GM23338 (cell line): ENCODE measurements around the gene CROCC2. TPM values are rescaled to one million over a fixed set of nuclear protein-coding genes. Genes with fewer than 3 reads are reported as not detected.

Source experiments
- ATAC-seq: fragments of 200-7000 bp; cut with Tn5 transposase; 3 replicates; pipeline ENCODE4 v1.9.1; 2020
- DNase-seq: peaks from one replicate; pipeline ENCODE4 v3.0.0-alpha.2; 2015; ENCODE audit warnings: low spot score
- H2AFZ ChIP-seq: fragments of 200-600 bp; sonication (generic); 2 replicates; pipeline ENCODE4 v1.8.0; 2016; ENCODE audit warnings: antibody characterized with exemption, mild to moderate bottlenecking, moderate library complexity
- H3F3A ChIP-seq: fragments of 200-600 bp; sonication (generic); replicated peaks from 2 replicates; pipeline ENCODE4 v1.8.0; 2017; ENCODE audit warnings: antibody characterized with exemption, mixed run types, low read depth
- H3K27ac ChIP-seq: fragments of 200-600 bp; sonication (generic); 2 replicates; pipeline ENCODE4 v1.6.1; 2016; ENCODE audit warnings: low read depth
- H3K27me3 ChIP-seq: fragments of 200-600 bp; sonication (generic); 2 replicates; pipeline ENCODE4 v1.8.0; 2016; ENCODE audit warnings: mild to moderate bottlenecking, mixed run types, moderate library complexity; ENCODE audit not compliant: insufficient read depth
- H3K36me3 ChIP-seq: fragments of 200-600 bp; sonication (generic); 2 replicates; pipeline ENCODE4 v1.8.0; 2016; ENCODE audit warnings: mild to moderate bottlenecking; ENCODE audit not compliant: insufficient read depth
- H3K4me1 ChIP-seq: fragments of 200-600 bp; sonication (generic); 2 replicates; pipeline ENCODE4 v1.8.0; 2016; ENCODE audit warnings: mild to moderate bottlenecking, moderate library complexity; ENCODE audit not compliant: insufficient read depth
- H3K4me2 ChIP-seq: fragments of 200-600 bp; sonication (generic); 2 replicates; pipeline ENCODE4 v1.7.1; 2017; ENCODE audit warnings: mixed run types
- H3K4me3 ChIP-seq: fragments of 200-600 bp; sonication (generic); 2 replicates; pipeline ENCODE4 v1.6.1; 2016; ENCODE audit warnings: mixed run types
- H3K79me2 ChIP-seq: fragments of 200-600 bp; sonication (generic); replicated peaks from 2 replicates; pipeline ENCODE4 v1.8.0; 2017; ENCODE audit warnings: mild to moderate bottlenecking; ENCODE audit not compliant: insufficient read depth
- H3K9me2 ChIP-seq: fragments of 200-600 bp; sonication (generic); 2 replicates; pipeline ENCODE4 v1.8.0; 2017; ENCODE audit not compliant: insufficient read depth
- H4K20me1 ChIP-seq: fragments of 200-600 bp; sonication (generic); replicated peaks from 2 replicates; pipeline ENCODE4 v1.8.0; 2017; ENCODE audit warnings: mild to moderate bottlenecking; ENCODE audit not compliant: insufficient read depth
- H3K27ac Mint-ChIP-seq: 2 replicates; pipeline ENCODE4 v1.8.0; 2020; ENCODE audit warnings: inconsistent platforms, mild to moderate bottlenecking, moderate library complexity, mixed read lengths
- H3K27me3 Mint-ChIP-seq: 3 replicates; pipeline ENCODE4 v1.8.0; 2022; ENCODE audit warnings: low read depth, mild to moderate bottlenecking, moderate library complexity, mixed read lengths, inconsistent platforms; ENCODE audit not compliant: insufficient read depth, poor library complexity
- H3K36me3 Mint-ChIP-seq: 3 replicates; pipeline ENCODE4 v1.8.0; 2021; ENCODE audit warnings: low read depth, mild to moderate bottlenecking, inconsistent platforms, moderate library complexity, mixed read lengths
- H3K4me1 Mint-ChIP-seq: 3 replicates; pipeline ENCODE4 v1.8.0; 2020; ENCODE audit warnings: mild to moderate bottlenecking, inconsistent platforms, mixed read lengths
- H3K4me3 Mint-ChIP-seq: 3 replicates; pipeline ENCODE4 v1.8.0; 2021; ENCODE audit warnings: moderate library complexity, mild to moderate bottlenecking, inconsistent platforms, mixed read lengths
- H3K9me3 Mint-ChIP-seq: 3 replicates; pipeline ENCODE4 v1.8.0; 2020; ENCODE audit warnings: moderate library complexity, mild to moderate bottlenecking, inconsistent platforms, mixed read lengths
- CREB1 ChIP-seq: fragments of 250-450 bp; sonication (Bioruptor Pico); IDR thresholded peaks from 2 replicates; pipeline ENCODE4 v1.5.0; 2020; ENCODE audit warnings: low read depth, mild to moderate bottlenecking, moderate library complexity
- EZH2 ChIP-seq: fragments of 200-600 bp; sonication (generic); IDR thresholded peaks from one replicate; pipeline ENCODE4 v1.8.0; 2017; ENCODE audit warnings: antibody characterized with exemption, mild to moderate bottlenecking, low read depth; ENCODE audit not compliant: unreplicated experiment
- EZH2phosphoT487 ChIP-seq: fragments of 200-600 bp; sonication (generic); IDR thresholded peaks from one replicate; pipeline ENCODE4 v1.8.1; 2018; ENCODE audit warnings: antibody characterized with exemption; ENCODE audit not compliant: unreplicated experiment
- JUNB ChIP-seq: IDR thresholded peaks from one replicate; pipeline ENCODE4 v1.6.1; 2016; ENCODE audit warnings: antibody characterized with exemption; ENCODE audit not compliant: unreplicated experiment
- NANOG ChIP-seq: IDR thresholded peaks from 2 replicates; pipeline ENCODE4 v1.6.1; 2016; ENCODE audit warnings: antibody characterized with exemption, borderline replicate concordance
- POLR2AphosphoS5 ChIP-seq: IDR thresholded peaks from 2 replicates; pipeline ENCODE4 v1.6.1; 2016; ENCODE audit warnings: antibody characterized with exemption, low read depth
- STAT1 ChIP-seq: IDR thresholded peaks from one replicate; pipeline ENCODE4 v1.6.1; 2016; ENCODE audit warnings: antibody characterized with exemption; ENCODE audit not compliant: unreplicated experiment
- ZNF114 ChIP-seq: fragments of 250-450 bp; sonication (Bioruptor Pico); IDR thresholded peaks from 2 replicates; pipeline ENCODE4 v1.5.0; 2020; ENCODE audit warnings: mild to moderate bottlenecking, moderate library complexity
- ZNF331 ChIP-seq: fragments of 250-450 bp; sonication (Bioruptor Pico); IDR thresholded peaks from 2 replicates; pipeline ENCODE4 v1.5.0; 2020; ENCODE audit warnings: low read depth, mild to moderate bottlenecking, moderate library complexity
- polyA plus RNA-seq: library from polyadenylated mRNA; unstranded; fragments of >200 nt; fragmentation: Nextera tagmentation; extraction: Ambion mirVana; gene quantifications from 2 replicates; pipeline ENCODE4 v1.2.1, GENCODE V29; 2016
- total RNA-seq: library from RNA; depleted of rRNA; stranded (reverse); fragments of >200 nt; shearing (Covaris generic); gene quantifications from 2 replicates; pipeline ENCODE4 v1.2.3, GENCODE V29; 2014
- TF ChIP-seq, protein P1 (sequence below): IDR thresholded peaks from 2 replicates; pipeline ENCODE4 v1.6.1; 2016; ENCODE audit warnings: antibody characterized with exemption
- TF ChIP-seq, protein P2 (sequence below): IDR thresholded peaks from one replicate; pipeline ENCODE4 v1.6.1; 2018; ENCODE audit warnings: antibody characterized with exemption; ENCODE audit not compliant: unreplicated experiment
- TF ChIP-seq, protein P3 (sequence below): fragments of 250-450 bp; sonication (Bioruptor Pico); IDR thresholded peaks from 2 replicates; pipeline ENCODE4 v1.5.0; 2020; ENCODE audit warnings: mild to moderate bottlenecking, moderate library complexity
- TF ChIP-seq, protein P4 (sequence below), 2 experiments: fragments of 200-600 bp in 1 of 2; sonication (generic) in 1 of 2; conservative IDR thresholded peaks; 2 replicates each; pipeline versions ENCODE4 v1.5.1 to v1.6.1; 2016 to 2017; ENCODE audit warnings: antibody characterized with exemption in 2 of 2, low read depth in 2 of 2, mild to moderate bottlenecking in 2 of 2, moderate library complexity in 1 of 2

Gene CROCC2
- total and polyA plus RNA-seq, 2 experiments from 2014 or later = not detected

DNA sequence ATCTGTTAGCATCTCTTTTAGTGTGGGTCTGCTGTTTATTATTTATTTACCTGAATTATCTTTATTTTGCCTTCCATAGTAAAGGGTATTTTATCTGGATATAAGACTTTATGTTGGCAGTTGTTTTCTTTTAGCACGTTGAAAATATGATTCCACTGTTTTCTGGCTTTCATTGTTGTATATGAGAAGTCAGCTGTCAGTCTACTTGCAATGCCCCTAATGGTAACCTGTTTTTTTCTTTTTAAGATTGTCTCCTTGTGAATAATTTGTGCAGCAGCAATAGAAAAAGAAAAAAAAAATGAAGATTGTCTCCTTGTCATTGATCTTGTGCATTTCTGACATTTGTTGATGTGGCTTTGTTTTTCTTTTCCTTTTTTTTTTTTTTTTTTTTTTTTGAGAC, 119.5 kb downstream of the CROCC2 start:
- Histone ChIP-seq H4K20me1 (no peaks in the 10 kb centered on the region), H3K4me1 (no peaks in the 10 kb centered on the region), H3K9me2 (no peaks in the 10 kb centered on the region), H3K36me3 (no peaks in the 10 kb centered on the region), H3K79me2 (no peaks in the 10 kb centered on the region), H3K27me3 (no peaks in the 10 kb centered on the region), H3K4me2 (no peak overlapping the region), H3K27ac (no peak overlapping the region), H3K4me3 (no peak overlapping the region), H3F3A (no peaks in the 10 kb centered on the region), H2AFZ (no peak overlapping the region)
- H3K27ac Mint-ChIP-seq = no peak overlapping the region
- H3K4me1 Mint-ChIP-seq = no peaks in the 10 kb centered on the region
- no peak for DNase-seq
- peaks cover 5% of the 10 kb centered on the region for H3K27me3 Mint-ChIP-seq
- H3K9me3 Mint-ChIP-seq = peaks cover 48% of the 10 kb centered on the region
- no peak overlapping the region for H3K4me3 Mint-ChIP-seq
- no peak for ATAC-seq
- TF ChIP-seq STAT1 = no peak
- TF ChIP-seq JUNB = no peak
- TF ChIP-seq NANOG = no peak
- TF ChIP-seq CREB1 (CRISPR knock-in tag) = no peak
- TF ChIP-seq ZNF114 (CRISPR knock-in tag) = no peak
- TF ChIP-seq EZH2phosphoT487 = no peak
- TF ChIP-seq, protein P1, sequence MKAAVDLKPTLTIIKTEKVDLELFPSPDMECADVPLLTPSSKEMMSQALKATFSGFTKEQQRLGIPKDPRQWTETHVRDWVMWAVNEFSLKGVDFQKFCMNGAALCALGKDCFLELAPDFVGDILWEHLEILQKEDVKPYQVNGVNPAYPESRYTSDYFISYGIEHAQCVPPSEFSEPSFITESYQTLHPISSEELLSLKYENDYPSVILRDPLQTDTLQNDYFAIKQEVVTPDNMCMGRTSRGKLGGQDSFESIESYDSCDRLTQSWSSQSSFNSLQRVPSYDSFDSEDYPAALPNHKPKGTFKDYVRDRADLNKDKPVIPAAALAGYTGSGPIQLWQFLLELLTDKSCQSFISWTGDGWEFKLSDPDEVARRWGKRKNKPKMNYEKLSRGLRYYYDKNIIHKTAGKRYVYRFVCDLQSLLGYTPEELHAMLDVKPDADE = no peak
- TF ChIP-seq, protein P2, sequence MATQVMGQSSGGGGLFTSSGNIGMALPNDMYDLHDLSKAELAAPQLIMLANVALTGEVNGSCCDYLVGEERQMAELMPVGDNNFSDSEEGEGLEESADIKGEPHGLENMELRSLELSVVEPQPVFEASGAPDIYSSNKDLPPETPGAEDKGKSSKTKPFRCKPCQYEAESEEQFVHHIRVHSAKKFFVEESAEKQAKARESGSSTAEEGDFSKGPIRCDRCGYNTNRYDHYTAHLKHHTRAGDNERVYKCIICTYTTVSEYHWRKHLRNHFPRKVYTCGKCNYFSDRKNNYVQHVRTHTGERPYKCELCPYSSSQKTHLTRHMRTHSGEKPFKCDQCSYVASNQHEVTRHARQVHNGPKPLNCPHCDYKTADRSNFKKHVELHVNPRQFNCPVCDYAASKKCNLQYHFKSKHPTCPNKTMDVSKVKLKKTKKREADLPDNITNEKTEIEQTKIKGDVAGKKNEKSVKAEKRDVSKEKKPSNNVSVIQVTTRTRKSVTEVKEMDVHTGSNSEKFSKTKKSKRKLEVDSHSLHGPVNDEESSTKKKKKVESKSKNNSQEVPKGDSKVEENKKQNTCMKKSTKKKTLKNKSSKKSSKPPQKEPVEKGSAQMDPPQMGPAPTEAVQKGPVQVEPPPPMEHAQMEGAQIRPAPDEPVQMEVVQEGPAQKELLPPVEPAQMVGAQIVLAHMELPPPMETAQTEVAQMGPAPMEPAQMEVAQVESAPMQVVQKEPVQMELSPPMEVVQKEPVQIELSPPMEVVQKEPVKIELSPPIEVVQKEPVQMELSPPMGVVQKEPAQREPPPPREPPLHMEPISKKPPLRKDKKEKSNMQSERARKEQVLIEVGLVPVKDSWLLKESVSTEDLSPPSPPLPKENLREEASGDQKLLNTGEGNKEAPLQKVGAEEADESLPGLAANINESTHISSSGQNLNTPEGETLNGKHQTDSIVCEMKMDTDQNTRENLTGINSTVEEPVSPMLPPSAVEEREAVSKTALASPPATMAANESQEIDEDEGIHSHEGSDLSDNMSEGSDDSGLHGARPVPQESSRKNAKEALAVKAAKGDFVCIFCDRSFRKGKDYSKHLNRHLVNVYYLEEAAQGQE = no peak
- TF ChIP-seq EZH2 = no peak
- TF ChIP-seq ZNF331 (CRISPR knock-in tag) = no peak
- TF ChIP-seq POLR2AphosphoS5 = no peak
- TF ChIP-seq, protein P3, sequence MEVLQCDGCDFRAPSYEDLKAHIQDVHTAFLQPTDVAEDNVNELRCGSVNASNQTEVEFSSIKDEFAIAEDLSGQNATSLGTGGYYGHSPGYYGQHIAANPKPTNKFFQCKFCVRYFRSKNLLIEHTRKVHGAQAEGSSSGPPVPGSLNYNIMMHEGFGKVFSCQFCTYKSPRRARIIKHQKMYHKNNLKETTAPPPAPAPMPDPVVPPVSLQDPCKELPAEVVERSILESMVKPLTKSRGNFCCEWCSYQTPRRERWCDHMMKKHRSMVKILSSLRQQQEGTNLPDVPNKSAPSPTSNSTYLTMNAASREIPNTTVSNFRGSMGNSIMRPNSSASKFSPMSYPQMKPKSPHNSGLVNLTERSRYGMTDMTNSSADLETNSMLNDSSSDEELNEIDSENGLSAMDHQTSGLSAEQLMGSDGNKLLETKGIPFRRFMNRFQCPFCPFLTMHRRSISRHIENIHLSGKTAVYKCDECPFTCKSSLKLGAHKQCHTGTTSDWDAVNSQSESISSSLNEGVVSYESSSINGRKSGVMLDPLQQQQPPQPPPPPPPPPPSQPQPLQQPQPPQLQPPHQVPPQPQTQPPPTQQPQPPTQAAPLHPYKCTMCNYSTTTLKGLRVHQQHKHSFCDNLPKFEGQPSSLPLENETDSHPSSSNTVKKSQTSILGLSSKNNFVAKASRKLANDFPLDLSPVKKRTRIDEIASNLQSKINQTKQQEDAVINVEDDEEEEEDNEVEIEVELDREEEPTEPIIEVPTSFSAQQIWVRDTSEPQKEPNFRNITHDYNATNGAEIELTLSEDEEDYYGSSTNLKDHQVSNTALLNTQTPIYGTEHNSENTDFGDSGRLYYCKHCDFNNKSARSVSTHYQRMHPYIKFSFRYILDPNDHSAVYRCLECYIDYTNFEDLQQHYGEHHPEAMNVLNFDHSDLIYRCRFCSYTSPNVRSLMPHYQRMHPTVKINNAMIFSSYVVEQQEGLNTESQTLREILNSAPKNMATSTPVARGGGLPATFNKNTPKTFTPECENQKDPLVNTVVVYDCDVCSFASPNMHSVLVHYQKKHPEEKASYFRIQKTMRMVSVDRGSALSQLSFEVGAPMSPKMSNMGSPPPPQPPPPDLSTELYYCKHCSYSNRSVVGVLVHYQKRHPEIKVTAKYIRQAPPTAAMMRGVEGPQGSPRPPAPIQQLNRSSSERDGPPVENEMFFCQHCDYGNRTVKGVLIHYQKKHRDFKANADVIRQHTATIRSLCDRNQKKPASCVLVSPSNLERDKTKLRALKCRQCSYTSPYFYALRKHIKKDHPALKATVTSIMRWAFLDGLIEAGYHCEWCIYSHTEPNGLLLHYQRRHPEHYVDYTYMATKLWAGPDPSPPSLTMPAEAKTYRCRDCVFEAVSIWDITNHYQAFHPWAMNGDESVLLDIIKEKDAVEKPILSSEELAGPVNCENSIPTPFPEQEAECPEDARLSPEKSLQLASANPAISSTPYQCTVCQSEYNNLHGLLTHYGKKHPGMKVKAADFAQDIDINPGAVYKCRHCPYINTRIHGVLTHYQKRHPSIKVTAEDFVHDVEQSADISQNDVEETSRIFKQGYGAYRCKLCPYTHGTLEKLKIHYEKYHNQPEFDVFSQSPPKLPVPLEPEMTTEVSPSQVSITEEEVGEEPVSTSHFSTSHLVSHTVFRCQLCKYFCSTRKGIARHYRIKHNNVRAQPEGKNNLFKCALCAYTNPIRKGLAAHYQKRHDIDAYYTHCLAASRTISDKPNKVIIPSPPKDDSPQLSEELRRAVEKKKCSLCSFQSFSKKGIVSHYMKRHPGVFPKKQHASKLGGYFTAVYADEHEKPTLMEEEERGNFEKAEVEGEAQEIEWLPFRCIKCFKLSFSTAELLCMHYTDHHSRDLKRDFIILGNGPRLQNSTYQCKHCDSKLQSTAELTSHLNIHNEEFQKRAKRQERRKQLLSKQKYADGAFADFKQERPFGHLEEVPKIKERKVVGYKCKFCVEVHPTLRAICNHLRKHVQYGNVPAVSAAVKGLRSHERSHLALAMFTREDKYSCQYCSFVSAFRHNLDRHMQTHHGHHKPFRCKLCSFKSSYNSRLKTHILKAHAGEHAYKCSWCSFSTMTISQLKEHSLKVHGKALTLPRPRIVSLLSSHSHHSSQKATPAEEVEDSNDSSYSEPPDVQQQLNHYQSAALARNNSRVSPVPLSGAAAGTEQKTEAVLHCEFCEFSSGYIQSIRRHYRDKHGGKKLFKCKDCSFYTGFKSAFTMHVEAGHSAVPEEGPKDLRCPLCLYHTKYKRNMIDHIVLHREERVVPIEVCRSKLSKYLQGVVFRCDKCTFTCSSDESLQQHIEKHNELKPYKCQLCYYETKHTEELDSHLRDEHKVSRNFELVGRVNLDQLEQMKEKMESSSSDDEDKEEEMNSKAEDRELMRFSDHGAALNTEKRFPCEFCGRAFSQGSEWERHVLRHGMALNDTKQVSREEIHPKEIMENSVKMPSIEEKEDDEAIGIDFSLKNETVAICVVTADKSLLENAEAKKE = no peak
- TF ChIP-seq, protein P4, sequence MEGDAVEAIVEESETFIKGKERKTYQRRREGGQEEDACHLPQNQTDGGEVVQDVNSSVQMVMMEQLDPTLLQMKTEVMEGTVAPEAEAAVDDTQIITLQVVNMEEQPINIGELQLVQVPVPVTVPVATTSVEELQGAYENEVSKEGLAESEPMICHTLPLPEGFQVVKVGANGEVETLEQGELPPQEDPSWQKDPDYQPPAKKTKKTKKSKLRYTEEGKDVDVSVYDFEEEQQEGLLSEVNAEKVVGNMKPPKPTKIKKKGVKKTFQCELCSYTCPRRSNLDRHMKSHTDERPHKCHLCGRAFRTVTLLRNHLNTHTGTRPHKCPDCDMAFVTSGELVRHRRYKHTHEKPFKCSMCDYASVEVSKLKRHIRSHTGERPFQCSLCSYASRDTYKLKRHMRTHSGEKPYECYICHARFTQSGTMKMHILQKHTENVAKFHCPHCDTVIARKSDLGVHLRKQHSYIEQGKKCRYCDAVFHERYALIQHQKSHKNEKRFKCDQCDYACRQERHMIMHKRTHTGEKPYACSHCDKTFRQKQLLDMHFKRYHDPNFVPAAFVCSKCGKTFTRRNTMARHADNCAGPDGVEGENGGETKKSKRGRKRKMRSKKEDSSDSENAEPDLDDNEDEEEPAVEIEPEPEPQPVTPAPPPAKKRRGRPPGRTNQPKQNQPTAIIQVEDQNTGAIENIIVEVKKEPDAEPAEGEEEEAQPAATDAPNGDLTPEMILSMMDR (conservative IDR thresholded peaks at IDR 0.05; ENCODE audit: low read depth in 2 of 2) = no peak
- H3K36me3 Mint-ChIP-seq = peaks cover 12% of the 10 kb centered on the region; the same call in 2 of the 3 replicates
